NB4 (cell line): ENCODE data around the gene GLP1R.

Experiments used
- MYC ChIP-seq: IDR thresholded peaks from 2 replicates; pipeline ENCODE4 v1.6.1; 2011; ENCODE audit warnings: low read depth, low read length
- TF ChIP-seq, protein P1 (sequence below): IDR thresholded peaks from one replicate; pipeline ENCODE4 v1.5.1; 2012; ENCODE audit warnings: low read depth, low read length

DNA sequence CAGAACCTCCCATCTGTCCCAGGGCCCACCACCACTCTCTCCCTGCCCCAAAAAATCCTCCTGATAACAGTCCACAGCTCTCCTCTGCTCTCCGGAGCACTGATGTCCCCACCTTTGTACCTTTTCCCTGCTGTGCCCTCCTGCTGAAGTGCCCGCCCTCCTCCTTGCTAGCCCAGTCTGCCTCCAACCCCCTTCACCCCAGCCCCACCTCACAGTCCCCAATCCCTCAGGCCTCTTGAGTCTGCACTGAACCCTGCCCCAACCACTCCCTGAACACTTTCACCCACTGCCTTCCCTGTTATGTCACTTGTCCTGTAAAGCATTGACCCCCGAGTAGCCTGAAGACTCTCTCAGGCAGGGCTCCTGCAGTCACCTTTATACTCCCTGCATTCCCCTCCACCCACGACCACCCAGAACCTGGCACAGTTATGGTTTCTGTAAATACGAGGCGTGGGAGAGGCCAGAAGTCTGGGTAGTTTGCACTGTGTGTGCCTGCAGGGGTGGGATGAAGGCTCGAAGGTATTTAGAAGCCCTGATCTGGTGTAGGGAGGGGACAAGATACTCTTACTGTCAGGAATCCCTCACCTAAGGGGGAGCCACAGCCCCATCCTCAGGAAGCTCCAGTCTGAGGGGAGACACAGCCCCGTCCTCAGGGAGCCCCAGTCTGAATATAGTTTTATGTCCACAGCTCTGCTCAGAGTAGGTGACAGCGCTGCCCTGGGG, 5.4 kb downstream of the GLP1R start:
- TF ChIP-seq, protein P1, sequence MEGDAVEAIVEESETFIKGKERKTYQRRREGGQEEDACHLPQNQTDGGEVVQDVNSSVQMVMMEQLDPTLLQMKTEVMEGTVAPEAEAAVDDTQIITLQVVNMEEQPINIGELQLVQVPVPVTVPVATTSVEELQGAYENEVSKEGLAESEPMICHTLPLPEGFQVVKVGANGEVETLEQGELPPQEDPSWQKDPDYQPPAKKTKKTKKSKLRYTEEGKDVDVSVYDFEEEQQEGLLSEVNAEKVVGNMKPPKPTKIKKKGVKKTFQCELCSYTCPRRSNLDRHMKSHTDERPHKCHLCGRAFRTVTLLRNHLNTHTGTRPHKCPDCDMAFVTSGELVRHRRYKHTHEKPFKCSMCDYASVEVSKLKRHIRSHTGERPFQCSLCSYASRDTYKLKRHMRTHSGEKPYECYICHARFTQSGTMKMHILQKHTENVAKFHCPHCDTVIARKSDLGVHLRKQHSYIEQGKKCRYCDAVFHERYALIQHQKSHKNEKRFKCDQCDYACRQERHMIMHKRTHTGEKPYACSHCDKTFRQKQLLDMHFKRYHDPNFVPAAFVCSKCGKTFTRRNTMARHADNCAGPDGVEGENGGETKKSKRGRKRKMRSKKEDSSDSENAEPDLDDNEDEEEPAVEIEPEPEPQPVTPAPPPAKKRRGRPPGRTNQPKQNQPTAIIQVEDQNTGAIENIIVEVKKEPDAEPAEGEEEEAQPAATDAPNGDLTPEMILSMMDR, result no peak
- TF ChIP-seq MYC, result no peak
